ENCODE measurements around the gene KRTAP10-6.
A peak's percentile ranks its signal among the peaks of the same experiment; 100 is the strongest.
"Not testable (repeated sequence)": the region's sequence is repeated elsewhere in the genome, so short reads cannot be mapped to it uniquely, and the experiment has no call there.

The KRTAP10-6 gene

DNA sequence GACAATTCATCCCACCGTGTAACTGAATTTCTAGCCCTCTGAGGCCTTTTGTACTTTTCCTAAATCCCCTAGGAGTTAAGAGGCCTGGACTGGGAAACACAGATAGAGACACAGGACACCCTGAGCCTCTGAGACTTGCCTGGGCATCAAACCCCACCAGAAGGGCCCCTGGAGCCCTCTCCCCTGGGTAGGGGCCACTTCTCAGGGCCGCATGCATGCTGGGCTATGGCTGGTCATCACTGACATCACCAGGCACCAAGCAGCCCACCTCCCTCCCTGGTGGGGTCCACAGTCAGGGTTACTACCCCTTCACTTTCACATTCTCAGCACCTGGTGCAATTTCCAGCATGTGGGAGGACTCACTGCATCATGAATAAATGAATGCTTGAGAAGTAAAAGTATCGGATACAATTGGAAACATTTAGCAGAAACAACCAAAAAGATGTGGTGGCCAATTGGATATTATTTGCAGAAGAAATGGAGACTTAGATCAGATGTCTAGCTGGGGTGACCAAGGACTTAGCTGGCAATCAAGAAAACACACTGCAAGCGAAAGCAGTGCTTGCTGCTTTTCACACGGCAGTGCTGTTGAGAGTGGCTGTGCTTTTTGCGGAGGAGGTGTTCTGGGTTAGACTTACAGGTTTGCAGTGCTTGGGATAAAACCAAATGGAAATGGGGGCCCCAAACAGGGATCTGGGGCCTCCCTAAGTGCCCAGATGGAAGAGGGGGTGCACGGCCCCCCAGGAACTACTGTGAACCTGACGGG is 7.1 kb upstream of the KRTAP10-6 start:
- DNase-seq (ENCODE audit: low spot score): no peak

DNA sequence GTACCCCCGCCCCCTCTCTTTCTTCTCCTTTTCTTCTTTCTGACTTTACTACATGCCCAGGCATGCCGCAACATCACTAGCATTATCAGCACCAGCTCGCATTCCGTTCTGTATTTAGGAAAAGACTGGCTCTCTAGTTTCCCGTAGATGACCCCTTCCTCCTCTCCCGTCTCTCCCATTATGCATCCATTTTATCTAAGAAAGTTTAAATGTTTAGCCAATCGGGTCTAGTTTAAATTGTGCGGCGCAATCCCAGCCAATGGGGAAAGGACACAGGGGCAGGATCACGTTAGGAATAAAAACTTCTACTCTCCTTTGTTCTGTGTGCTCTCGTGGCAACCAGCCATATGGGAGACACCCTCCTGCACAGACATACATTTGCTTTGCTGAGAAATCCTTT is 5.8 kb upstream of the KRTAP10-6 start:
- no peak for DNase-seq (ENCODE audit: low spot score)

DNA sequence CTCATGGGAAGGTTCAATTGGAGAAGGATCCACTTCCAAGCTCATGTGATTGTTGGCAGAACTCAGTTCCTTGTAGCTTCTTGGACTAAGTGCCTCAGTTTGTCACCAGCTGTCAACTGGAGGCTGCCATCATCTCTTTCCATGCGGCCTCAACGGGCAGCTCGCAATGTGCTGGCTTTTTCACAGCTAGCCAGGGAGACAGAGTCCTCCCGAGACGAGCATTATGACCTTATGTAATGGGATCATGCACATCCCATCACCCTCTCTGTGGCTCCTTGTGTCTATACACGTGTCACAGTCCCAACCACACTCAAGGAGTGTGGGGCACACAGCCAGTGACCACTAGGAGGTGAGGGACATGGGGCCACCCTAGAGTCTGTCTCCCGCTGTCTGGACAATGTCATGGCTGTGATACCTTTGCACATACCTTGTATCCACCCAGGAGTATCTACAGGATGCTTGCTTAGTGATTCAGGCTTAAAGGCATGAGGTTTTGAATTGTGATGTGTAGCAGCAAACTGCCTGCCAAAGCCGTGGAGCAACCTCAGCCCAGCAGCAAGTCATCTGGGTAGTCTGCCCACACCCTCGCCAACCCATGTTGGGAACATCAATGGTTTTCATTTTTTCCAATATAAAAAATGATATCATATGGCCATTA is 3.9 kb upstream of the KRTAP10-6 start:
- DNase-seq (ENCODE audit: low spot score): no peak

DNA sequence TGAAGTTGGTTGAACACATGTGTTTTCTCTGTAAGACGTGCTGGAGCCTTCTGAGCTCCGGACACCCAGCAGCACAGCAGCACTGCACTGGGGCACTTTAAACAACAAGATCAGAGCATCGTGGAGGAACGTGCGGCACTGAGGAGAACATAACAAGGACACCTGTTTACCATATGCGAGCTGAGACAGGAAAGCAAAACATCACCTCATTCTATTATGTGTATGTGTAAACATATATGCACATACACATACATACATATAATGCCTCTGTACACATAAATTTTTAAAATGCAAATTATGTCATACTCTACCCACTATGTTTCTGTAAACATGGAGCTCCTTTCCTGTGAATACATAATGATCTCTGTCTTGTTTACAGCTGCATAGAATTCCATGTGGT is 3.2 kb upstream of the KRTAP10-6 start:
- no peak for DNase-seq (ENCODE audit: low spot score)

DNA sequence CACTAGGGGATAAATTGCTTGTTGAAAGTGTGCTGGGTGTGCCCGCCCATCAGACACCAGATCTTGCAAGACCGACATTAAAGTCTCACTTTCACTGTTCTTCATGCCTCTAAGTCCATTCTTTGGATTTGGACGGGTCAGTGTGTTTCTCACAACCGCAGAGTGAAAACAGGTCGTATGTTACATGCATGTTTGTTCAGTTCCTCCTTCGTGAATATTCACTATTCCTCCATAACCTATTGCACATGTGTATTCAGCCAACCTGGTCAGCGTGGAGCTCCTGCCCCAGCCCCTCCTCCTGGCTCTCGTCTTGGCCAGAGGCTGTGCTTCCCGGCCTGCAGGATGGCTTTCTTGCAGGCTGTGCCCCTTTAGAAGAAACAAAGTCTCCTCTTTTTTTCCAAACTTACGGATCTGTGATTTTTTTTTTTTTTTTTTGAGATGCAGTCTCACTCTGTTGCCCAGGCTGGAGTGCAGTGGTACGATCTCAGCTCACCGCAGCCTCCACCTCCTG is 2.2 kb upstream of the KRTAP10-6 start:
- no peak for DNase-seq (ENCODE audit: low spot score)

DNA sequence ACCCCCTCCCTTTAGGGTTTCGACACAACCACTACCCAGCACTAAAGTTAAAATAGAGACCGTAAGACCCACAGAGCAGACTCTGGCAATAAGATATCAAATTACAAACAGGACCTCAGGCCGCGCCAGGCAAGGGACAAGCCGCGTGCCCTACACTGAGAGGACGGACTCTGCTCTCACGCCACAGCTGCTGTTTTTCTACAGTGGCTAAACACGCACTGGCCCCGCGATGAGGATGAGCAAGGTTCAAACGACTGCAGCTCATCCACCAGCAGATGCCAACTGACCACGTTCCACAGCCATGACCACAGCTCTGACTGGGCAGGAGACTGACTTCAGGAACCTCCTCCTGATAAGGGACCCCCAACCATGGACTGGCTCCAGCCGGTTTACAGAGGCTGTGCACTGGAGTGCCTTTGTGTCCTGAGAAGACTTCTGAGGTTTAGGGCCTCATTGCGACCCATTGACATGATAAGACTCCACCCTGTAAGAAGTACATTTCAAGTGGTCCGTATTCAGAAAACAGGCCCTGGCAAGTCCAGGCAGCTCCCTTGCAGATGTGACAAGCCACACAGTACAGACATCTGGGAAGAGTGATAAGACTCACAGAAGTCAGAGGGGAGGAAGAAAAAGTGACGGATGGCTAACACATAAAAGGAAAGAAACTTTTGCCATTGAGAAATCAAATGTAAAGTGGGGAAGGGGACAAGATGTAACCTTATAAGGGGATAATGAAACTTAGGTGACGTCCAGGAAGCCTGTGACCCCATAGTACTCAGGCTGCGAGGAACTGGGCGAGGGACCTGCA is 1.5 kb upstream of the KRTAP10-6 start:
- peak; percentile 44 for DNase-seq (ENCODE audit: low spot score)

DNA sequence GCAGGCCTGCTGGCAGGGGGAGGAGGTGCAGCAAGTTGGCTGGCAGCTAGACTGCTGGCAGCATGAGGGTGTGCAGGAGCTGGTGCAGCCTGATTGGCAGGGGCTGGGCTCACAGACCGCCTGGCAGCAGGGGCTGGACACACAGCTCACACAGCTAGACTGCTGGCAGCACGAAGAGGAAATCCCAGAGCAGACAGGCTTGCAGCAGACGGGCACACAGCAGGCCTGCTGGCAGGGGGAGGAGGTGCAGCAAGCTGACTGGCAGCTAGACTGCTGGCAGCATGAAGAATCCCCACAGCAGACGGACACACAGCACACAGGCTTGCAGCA is 539 bp downstream of the KRTAP10-6 start:
- not testable (repeated sequence) for DNase-seq (ENCODE audit: low spot score)

DNA sequence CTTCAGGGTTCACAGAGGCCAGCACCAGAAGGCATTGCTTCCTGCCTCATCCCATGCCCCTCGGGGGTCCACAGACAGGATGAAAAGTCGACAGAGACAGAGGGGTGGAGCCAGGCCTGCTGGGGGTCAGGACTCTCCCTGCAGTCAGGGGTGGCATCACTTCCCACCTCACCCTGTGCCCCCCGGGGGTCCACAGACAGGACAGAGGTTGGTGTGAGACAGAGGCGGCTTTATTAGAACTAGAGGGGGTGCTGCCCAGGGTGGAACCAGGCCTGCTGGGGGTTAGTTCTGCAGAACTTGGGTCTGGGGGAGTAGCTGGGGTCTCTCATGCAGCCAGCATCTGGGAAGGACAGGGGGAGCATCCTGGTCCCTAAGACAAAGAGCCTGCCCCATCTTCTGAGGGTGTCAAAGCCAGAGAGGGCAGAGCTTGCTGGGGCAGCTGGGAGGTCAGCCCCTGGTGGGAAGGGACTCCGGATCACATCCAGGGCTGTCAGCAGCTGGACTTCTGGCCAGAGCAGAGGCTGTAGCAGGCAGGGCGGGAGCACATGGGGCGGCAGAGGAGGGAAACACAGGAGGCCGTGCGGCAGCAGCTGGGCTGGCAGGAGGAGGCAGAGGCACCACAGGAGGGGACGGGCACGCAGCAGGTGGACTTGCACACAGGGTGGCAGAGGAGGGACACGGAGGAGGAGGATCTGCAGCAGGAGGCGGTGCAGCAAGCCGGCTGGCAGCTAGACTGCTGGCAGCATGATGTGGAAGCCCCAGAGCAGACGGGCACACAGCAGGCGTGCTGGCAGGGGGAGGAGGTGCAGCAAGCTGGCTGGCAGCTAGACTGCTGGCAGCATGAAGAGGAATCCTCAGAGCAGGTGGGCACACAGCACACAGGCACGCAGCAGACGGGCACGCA is 1.2 kb downstream of the KRTAP10-6 start:
- DNase-seq (ENCODE audit: low spot score): peak; percentile 27

DNA sequence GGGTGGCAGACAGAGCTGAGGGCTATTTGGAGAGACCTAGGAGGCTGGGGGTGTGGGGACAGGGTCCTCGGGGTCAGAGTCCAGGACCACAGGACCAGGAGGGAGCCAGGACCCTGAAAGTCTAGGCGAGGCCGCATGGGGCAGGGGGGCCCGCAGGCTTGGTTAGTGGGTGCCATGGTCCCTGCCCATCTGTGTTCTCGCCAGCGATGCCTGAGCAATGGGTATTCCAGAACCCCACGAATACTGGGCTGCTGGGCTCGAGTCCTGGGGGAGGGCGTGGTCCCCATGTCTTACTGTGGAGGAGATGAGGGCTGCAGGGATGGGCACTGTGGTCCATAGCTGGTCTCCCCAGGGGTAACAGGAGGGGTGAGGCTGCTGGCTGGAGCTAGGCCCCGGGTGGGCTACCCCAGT is 2.0 kb downstream of the KRTAP10-6 start:
- no peak for DNase-seq (ENCODE audit: low spot score)

DNA sequence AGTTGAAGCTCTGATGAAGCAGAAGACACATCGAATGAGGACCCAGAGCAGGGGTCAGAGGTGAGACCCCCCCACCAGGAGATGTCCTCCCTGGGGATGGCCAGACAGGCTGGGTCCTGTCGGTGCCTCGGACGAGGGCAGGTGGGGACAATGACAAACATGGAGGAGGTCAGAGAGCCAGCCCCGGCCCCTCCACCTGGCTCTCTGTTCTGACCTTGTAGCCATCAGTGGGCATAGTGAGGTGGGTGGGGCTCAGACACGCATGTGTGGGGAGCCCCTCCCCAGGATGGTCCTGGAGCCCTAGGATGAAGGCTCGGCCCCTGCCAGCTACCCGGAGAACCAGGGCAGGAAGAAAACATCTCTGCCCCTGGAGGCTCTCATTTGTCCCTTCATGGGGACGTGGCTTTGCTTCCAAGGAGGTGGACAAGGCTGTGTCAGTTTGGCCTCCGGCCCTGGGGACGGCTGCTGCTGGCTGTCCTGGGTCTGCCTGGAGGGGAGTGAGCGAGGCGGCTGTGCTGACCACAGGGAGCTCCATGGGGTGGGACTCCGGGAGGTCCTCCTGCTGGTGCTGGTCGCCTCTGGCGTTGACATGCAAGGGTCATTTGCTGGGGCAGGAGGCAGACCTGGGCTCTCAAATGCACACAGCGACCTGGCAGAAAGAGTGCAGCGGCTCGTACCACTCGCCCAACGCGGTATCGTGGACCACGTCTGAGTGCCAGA is 2.6 kb downstream of the KRTAP10-6 start:
- DNase-seq (ENCODE audit: low spot score): peak; percentile 45

DNA sequence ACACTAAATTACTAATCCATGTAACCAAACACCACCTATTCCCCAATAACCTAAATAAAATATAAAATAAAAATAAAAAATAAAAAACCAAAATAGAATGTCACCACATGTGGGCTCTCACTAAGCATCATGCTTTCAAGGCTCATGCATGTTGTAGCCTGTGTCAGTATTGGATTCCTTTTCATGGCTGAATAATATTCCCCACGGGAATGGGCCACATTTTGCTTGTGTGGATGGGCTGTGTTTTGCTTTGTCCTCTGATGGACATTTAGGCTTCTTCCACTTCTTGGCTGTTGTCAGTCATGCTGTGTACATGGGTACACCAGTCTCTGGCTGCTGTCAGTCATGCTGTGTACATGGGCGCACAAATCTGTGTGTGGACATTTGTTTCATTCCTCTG is 3.2 kb downstream of the KRTAP10-6 start:
- DNase-seq (ENCODE audit: low spot score): no peak

DNA sequence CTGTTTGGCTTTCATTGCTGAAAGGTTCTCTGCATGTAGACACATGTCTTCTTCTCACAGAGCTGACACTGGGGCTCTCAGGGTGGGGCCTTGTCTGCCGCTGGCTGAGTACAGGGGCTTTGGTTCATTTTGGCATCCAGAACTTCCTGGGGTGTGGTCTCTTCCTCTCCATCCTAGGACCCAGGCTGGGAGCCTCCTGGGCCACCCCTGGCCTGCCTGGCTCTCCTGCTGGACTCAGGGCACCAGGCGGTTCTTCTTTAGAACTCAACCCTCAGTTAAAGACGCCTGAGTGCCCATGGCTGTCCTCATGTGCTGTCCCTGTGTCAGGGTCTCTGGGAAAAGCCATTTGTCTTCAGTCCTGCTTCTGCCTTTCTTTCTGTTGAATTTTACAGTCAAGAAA is 6.4 kb downstream of the KRTAP10-6 start:
- no peak for DNase-seq (ENCODE audit: low spot score)

DNA sequence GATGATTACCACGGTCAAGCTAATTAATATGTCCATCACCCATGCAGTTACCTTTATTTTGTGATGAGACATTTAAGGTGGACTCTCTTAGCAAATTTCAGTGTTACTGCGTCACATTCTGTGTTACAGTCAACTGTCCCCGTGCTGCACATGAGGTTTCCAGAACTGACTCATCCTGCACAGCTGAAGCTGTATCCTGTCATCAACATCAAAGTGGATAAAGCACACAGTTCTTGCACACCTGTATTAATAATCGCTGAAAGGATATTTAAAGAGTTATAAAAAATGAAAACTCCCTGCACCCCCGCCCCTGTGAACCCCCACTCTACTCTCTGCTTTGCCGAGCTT is 8.5 kb downstream of the KRTAP10-6 start:
- no peak for DNase-seq (ENCODE audit: low spot score)

DNA sequence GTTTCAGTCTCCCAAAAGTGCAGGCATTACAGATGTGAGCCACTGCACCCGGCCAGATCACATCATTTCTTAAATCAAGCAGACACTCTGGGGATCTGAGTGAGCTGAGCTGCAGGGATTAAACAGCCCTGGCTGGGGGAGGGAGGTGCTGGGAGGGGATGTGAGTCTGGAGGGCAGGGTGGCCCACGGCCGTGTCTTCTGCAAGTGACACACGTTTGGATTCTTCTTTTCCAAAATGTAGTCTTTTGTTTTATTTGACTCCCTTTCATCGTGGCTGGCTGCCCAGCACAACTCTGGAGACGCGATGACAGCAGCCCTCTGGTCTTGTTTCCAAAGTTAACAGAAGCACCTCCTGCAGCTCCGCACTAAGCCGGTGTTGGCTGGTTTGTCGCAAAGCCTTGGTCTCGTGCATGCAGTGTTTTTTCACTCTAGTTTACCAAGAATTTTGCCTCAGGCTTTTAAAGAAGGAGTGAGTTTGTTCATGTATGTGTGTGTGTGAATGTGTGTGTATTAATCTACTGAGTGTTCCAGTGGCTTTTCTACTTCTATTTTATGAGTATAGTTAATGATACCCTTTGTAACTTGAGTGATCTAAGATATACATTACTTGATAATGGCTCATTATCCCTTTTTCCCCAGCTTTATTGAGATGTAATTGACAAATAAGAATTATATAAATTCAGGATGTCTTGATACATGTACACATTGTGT is 9.1 kb downstream of the KRTAP10-6 start:
- DNase-seq (ENCODE audit: low spot score): peak; percentile 66

DNA sequence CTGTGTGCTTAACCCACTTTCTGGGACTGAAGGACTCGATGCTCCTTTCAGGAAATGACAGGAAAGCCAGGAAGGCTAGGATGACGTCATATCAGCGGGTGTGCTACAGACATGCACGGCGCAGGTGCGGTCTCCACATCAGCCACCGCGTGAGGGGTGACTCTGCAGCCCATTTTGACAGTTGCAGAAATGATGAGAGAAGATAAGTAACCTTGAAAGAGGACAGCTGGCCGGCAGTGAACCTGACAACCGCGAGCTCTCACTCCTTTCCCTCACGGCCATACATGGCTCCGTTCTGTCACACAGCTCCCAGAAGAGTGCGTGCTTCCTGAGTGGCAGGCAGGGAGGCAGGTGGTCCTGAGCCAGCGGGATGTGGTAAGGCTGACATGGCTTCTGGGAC is 10.2 kb downstream of the KRTAP10-6 start:
- DNase-seq (ENCODE audit: low spot score): peak; percentile 35

DNA sequence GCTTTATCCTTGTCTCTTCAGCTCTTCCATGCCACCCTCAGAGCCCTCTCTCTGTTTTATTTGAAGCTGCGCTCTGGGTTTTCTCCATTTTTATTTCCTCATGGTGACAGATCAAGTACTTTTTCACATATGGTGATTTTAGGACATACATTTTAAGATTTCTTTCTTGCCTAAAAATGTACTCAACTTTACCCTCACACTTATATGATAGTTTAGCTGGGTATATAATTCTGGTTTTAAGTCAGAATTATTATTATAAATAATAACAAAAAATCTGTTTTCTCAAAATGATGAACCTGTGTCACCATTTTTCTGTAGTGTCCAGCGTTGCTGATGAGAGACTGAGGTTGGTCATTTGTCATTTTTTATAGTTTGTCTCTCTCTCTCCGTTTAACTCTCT is 11.1 kb downstream of the KRTAP10-6 start:
- DNase-seq (ENCODE audit: low spot score): no peak

DNA sequence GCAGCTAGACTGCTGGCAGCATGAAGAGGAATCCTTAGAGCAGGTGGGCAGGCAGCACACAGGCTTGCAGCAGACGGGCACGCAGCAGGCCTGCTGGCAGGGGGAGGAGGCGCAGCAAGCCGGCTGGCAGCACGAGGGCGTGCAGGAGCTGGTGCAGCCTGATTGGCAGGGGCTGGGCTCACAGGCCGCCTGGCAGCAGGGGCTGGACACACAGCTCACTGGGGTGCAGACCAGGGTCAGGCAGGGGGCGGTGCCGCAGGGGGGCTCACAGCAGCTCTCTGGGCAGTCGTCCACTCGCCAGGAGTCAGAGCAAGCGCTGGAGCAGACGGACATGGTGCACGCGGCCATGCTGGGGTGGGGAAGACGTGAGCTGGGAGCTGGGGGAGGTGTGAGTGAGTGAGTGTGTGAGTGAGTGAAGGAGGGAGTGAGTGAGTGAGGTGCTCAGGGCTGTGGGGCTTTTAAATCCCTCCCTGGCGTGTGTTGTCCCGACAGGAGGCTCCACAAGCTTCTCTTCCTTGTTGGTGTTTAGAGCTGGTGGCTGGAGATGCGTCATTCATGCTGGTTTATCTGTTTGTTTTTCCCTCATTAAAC is 12.0 kb downstream of the KRTAP10-6 start, which contains the start of gene KRTAP10-5:
Gene KRTAP10-5, minus strand, starts transcription at position 374 of the 591 bp plus-strand sequence. Its CDS starts 26 bp downstream, at position 348.
- peak; percentile 48 for DNase-seq (ENCODE audit: low spot score)

DNA sequence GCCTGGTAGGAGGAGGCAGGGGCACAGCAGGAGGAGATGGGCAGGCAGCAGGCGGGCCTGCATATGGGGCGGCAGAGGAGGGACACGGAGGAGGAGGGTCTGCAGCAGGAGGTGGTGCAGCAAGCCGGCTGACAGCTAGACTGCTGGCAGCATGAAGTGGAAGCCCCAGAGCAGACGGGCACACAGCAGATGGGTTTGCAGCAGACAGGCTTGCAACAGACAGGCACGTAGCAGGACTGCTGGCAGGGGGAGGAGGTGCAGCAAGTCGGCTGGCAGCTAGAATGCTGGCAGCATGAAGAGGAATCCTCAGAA is 12.5 kb downstream of the KRTAP10-6 start:
- peak; percentile 32 for DNase-seq (ENCODE audit: low spot score)

DNA sequence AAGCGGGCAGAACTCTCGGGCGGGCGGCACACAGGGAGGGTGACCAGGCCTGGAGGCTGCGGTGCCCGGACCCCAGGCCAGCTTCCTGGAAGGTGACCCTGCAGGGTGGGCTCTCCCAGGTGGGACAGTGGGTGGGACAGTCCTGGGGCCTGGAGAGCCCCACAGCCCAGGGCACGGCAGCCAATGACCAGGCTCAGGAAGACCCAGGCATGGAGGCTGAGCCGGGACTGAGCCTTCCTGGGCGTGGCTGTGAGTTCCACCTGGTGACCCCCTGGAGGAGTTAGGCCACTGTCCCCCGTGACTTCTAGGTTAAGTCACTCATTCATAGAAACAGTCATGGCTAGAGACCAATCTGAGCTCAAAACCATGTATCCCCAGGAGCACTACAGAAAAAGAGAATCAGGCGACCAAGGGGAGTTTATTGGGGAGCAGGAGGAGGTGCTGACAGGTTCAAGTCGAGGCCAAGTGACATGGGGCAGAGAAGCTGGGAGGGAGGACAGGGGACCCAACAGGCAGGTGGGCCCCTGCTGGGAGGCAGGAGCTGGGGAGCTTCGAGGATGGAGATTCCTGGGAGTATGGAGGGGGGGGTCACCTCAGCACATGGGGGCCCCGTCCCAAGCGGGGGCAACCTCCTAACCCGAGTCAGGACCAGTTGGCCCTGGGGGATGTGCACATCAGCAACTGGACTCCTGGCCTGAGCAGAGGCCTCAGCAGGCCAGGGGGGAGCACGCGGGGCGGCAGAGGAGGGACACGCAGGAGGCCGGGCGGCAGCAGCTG is 13.1 kb downstream of the KRTAP10-6 start:
- no peak for DNase-seq (ENCODE audit: low spot score)

Data from ecto neural progenitor cell (in vitro differentiated cells).